Middle frontal gyrus (tissue), 1 donor: Measurements from ENCODE around the gene CCDC61.

Experiments
- DNase-seq: peaks from one replicate; pipeline ENCODE4 v3.0.0-alpha.2; 2015; ENCODE audit warnings: low spot score; ENCODE audit errors: extremely low spot score

The CCDC61 gene

GRCh38 chr19:46015687-46016425 is 20.6 kb downstream of the CCDC61 start:
- DNase-seq: no peak

DNA sequence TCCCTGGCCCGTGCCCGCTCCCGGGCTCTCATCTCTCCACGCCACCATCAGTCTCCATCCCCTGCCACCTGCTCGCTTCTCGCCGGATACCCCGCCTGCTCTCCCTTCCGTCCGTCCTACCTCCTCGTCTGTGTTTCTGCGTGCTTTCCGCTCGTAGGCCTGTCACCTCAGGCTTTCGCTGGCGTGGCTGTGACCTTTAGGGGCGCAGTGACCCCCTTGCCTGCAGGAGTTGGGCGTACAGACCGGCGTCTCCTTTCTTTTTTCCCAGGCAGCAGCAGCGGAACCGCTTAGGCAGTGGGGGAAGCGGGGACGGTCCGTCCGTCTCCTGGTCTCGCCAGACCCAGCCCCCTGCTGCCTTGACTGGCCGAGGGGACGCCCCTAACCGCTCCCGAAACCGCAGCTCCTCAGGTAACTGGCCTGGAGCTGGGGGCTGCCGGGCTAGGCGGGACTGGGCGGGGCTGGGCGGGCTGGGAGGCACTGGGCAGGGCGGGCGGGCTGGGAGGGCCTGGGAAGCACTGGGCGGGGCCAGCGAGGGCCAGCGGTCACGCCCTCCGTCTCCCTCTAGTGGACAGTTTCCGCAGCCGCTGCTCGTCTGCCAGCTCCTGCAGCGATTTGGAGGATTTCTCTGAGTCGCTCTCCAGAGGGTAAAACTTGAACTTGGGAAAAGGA is 21.3 kb downstream of the CCDC61 start:
- DNase-seq: no peak

- no peak for DNase-seq
Observed at GRCh38 chr19:46017095-46017429, 21.8 kb downstream of the CCDC61 start.

GRCh38 chr19:46017874-46018675 is 22.8 kb downstream of the CCDC61 start:
- DNase-seq: no peak

DNA sequence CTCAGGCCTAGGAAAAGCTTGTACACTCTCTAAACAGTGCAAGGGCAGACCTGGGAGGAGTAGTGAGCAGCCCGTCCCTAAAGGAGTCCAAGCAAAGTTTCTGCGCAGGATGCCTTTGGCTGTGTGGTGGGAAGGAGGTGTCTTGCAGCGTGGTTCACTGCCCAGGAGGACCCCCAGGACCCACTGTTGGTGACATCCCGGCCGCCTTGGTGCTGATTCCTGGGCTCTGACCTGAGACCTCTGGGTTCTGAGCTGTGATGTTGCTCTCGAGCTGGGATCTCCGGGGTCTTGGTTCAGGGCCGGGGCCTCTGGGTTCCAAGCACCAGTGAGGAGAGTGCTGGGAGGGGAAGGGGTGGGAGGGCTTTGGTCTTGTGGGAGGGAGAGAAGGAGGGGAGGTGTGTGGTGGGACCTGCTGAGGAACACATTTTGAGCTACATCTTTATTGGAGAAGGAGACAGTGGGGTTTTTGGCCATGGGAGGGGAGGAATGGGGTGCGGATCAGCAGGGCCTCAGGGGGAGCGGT is 23.5 kb downstream of the CCDC61 start:
- no peak for DNase-seq

DNA sequence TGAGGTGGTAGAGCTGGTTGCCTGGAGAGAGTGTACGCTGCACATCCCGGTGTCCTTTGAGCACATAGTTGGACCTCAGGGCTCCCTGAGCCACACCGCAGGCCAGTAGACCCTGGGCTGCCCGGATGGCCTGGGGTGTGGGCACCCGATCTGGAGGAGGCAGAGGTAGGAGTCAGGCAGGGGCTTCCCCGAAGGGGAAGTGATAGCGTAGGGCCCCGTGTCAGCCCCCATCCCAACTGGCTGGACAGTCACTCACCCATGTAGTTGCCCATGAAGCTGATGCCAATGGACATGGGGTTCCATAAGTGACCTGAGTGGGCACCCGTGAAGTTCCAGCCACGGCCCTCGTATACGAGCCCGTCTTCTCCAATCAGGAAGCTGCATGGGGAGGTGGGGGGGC is 24.0 kb downstream of the CCDC61 start:
- DNase-seq: no peak

- no peak for DNase-seq
Observed at GRCh38 chr19:46020819-46021125, 25.5 kb downstream of the CCDC61 start.

GRCh38 chr19:46021531-46022041 is 26.3 kb downstream of the CCDC61 start:
- DNase-seq: no peak

GRCh38 chr19:46022061-46022430 is 26.8 kb downstream of the CCDC61 start:
- no peak for DNase-seq

- DNase-seq: no peak
Observed at GRCh38 chr19:46022431-46023310, 27.4 kb downstream of the CCDC61 start, which contains the start of gene PGLYRP1. Gene PGLYRP1 (minus strand): TSS chr19:46023053. CDS start chr19:46023021, 32 bp downstream.

DNA sequence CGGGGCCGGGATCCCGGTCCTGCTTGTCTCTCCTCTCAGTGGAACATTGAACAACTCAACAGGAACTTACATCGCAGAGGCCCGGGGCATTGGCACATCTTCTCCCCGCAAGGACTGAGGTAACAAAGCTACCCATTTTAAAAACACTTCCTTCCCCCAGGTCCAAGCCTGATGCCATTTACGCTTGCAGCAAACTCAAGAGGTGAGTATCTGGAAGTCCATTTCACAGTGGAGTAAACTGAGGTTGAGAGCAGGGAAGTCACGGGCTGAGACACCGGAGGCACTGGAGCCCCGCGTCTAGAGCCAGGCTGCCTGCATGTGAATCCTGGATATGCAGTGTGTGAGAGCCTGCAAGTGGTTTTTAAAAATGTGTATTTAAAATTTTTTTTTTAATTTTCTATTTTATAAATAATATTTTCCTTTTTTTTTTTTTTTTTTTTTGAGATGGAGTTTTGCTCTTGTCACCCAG is 28.1 kb downstream of the CCDC61 start:
- DNase-seq: no peak

- no peak for DNase-seq
Observed at GRCh38 chr19:46025835-46026234, 30.6 kb downstream of the CCDC61 start.

DNA sequence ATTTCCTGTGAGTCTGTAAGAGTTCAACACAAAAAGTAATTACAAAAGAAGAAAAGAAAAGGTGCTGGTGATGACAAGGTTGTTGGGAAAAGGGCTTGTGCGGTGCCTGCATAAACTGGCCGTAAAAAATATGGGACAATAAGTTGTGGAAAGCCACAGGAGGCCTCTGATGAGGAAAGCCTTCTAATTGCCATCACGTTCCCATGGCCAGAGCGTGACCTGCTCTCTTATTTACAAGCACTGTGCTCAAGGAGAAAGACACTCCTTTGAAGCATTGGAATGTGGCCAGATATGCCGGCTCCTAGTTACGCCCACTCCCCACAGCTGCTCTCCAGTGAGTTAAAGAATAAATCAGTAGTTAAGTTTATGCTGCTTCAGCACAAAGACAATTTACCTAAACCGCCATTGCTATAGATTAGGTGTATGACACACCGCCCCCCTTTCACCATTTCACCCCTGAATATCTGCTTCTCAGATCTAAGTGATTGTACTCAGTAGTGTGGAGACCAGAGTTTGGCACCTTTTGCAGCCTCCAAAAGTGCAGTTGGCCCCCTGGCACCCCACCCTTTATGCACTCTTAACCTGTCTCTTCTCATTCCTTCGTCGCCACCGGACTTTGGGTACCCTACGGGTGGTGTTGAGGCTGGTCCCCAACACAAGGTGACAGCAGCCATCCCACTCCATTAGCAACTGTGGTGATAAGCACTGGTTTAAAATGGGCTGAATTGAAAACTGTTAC is 35.7 kb downstream of the CCDC61 start:
- DNase-seq: no peak

DNA sequence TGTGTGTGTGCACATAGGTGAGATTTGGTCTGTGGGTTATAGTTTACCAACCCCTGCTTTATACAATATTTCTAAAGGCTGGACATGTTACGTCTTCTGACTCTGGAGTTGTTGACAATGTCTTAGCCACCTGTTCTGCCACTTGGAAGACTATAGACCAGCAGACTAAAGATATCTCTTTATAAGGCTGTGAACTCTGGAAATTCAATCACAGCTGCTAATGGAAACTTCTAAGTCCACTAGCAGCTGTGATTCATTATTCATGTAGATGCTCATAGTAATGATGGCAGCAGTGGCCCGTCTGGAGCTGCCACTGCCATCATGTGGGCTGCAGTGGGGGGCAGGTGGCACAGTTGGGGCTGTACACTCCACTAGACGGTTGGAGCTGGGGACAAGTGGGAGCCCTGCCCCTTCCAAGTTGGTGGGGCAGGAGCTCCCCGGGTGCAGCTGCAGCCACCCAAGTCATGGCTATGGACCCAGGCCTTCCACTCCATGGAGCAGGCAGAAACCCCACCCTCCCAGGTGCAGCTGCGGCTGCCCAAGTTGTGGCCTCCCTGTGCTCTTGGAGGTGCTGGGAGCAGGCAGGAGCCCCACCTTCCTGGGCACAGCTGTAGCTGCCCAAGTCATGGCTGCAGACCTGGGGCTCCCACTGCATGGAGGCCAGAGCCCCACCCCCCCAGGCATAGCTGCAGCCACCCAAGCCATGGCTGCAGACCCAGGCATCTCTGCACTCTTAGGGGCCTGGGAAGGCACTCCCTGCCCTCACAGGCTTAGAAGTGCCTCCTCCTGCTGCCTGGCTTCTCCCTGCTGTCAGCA is 36.7 kb downstream of the CCDC61 start:
- no peak for DNase-seq

DNA sequence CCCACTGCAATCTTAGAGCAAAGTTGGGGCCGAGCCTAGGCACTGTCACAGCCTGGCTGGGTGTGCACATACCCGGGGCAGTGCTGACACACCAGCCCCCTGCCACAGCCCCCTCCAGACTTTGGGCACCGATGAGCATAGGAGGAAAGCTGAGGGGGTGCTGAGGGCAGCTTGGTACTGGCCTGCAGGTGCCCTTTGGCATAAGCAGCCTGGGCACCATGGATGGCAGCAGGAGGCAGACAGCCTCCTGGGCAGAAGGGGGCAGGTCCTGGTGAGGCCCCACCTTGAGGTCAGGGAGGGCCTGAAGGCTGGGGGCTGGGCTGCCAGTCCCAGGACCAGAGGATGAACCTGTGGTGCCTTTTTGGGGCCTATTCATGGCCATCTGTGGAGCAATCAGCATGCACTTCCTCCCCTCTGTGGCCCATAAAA is 37.3 kb downstream of the CCDC61 start:
- no peak for DNase-seq

DNA sequence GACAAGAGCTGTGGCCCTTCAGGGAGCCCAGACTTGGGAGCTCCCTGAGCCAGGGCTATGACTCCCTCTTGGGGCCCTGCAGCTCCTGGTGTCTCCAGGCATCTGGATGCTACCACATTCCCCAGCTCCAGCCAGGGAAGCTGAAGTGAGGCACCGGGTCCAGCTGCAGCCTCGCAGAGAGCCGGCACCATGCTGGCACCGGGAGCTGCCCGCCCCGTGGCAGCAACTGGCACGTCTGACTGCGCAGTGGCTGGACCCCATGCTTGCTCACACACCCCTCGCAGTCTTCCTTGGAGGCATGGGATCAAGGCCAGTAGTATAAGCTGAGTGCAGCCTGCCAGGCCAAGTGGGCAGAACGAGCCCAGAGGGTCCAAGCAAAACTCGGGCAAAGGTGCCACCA is 38.1 kb downstream of the CCDC61 start:
- no peak for DNase-seq

GRCh38 chr19:46035546-46035945 is 40.3 kb downstream of the CCDC61 start:
- no peak for DNase-seq

- DNase-seq: no peak
Observed at GRCh38 chr19:46035986-46036743, 40.9 kb downstream of the CCDC61 start.

DNA sequence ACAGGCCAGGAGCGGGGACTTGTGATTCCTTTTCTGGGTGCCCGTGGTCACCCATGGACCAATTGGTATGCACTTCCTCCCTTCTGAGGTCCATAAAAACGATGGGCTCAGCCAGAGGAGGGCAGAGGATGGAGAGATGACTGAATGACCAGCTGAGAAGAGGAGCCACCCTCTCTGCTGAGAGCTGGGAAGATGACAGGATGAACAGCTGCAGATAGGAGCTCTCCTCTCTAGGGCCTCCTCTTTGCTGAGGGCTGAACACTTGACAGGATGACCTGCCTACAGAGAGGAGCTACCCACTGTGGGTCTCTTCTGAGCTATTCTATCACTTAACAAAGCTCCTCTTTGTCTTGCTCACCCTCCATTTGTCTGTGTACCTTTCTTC is 41.5 kb downstream of the CCDC61 start:
- no peak for DNase-seq
